Measurements from ENCODE around the gene TRPM7. TPM values are rescaled to one million over a fixed set of nuclear protein-coding genes. Genes with fewer than 3 reads are reported as not detected.

TRPM7 gene
- total and polyA plus RNA-seq, 2 of the 13 experiments (the other 11 are each of a cell fraction or from before 2014, with no cell fraction given), result 11.0 to 36.0 TPM

GRCh38 chr15:50685191-50685975 lies 1.2 kb downstream of the TRPM7 start (continued):
- no peak for TF ChIP-seq ZNF329 (CRISPR knock-in tag; IDR thresholded peaks at IDR 0.05; ENCODE audit: low read depth)
- TF ChIP-seq HNRNPK (IDR thresholded peaks at IDR 0.05; ENCODE audit: low read depth, low read length, poor library complexity, severe bottlenecking), result no peak
- no peak for TF ChIP-seq ZNF256 (CRISPR knock-in tag; conservative IDR thresholded peaks at IDR 0.05)
- no peak for TF ChIP-seq ZFX (CRISPR knock-in tag; IDR thresholded peaks at IDR 0.05; ENCODE audit: low read depth)
- no peak for TF ChIP-seq RNF2 (conservative IDR thresholded peaks at IDR 0.05; ENCODE audit: low read depth)
- TF ChIP-seq RAD21 (CRISPR knock-in tag; IDR thresholded peaks at IDR 0.05), result no peak
- TF ChIP-seq LCORL (IDR thresholded peaks at IDR 0.05), result no peak
- TF ChIP-seq LCORL (CRISPR knock-in tag; IDR thresholded peaks at IDR 0.05), result 0 out of 2 replicates have a peak, but pooled peaks have one; percentile 1
- TF ChIP-seq ZNF414 (CRISPR knock-in tag; IDR thresholded peaks at IDR 0.05), result 0 out of 2 replicates have a peak, but pooled peaks have one; percentile 12
- TF ChIP-seq MIXL1 (CRISPR knock-in tag; IDR thresholded peaks at IDR 0.05), result no peak
- TF ChIP-seq ZBTB38 (CRISPR knock-in tag; IDR thresholded peaks at IDR 0.05), result peak; percentile 89
- no peak for TF ChIP-seq NKX3-1 (CRISPR knock-in tag; IDR thresholded peaks at IDR 0.05)
- no peak for TF ChIP-seq SP5 (CRISPR knock-in tag; IDR thresholded peaks at IDR 0.05; ENCODE audit: borderline replicate concordance, low read depth)
- no peak for TF ChIP-seq PAXIP1 (CRISPR knock-in tag; conservative IDR thresholded peaks at IDR 0.05)
- TF ChIP-seq NFAT5 (CRISPR knock-in tag; IDR thresholded peaks at IDR 0.05), result no peak
- no peak for TF ChIP-seq SAFB2 (CRISPR knock-in tag; IDR thresholded peaks at IDR 0.05; ENCODE audit: borderline replicate concordance, low read depth)
- peak; percentile 90 for TF ChIP-seq ZBTB33 (CRISPR knock-in tag; IDR thresholded peaks at IDR 0.05)
- TF ChIP-seq GATAD1 (CRISPR knock-in tag; IDR thresholded peaks at IDR 0.05), result no peak
- TF ChIP-seq ZNF543 (CRISPR knock-in tag; IDR thresholded peaks at IDR 0.05), result no peak
